WI38 (cell line): ENCODE results near the gene LYVE1.

ENCODE experiments used
- H3K4me3 ChIP-seq: 2 replicates; pipeline ENCODE4 v1.5.1; 2011; ENCODE audit warnings: low read depth, mild to moderate bottlenecking, control low read depth, low read length
- TF ChIP-seq, protein P1 (sequence below): IDR thresholded peaks from 2 replicates; pipeline ENCODE4 v1.5.1; 2012; ENCODE audit warnings: low read depth, mild to moderate bottlenecking, control low read depth, low read length

The LYVE1 gene

GRCh38 chr11:10581481-10582019 is 13.1 kb upstream of the LYVE1 start:
- H3K4me3 ChIP-seq, result no peak overlapping the region
- TF ChIP-seq, protein P1, sequence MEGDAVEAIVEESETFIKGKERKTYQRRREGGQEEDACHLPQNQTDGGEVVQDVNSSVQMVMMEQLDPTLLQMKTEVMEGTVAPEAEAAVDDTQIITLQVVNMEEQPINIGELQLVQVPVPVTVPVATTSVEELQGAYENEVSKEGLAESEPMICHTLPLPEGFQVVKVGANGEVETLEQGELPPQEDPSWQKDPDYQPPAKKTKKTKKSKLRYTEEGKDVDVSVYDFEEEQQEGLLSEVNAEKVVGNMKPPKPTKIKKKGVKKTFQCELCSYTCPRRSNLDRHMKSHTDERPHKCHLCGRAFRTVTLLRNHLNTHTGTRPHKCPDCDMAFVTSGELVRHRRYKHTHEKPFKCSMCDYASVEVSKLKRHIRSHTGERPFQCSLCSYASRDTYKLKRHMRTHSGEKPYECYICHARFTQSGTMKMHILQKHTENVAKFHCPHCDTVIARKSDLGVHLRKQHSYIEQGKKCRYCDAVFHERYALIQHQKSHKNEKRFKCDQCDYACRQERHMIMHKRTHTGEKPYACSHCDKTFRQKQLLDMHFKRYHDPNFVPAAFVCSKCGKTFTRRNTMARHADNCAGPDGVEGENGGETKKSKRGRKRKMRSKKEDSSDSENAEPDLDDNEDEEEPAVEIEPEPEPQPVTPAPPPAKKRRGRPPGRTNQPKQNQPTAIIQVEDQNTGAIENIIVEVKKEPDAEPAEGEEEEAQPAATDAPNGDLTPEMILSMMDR, result no peak

GRCh38 chr11:10580623-10581022 is 12.2 kb upstream of the LYVE1 start:
- H3K4me3 ChIP-seq, result no peak overlapping the region
- TF ChIP-seq, protein P1, result no peak

GRCh38 chr11:10579700-10580099 is 11.2 kb upstream of the LYVE1 start:
- no peak overlapping the region for H3K4me3 ChIP-seq
- TF ChIP-seq, protein P1, result no peak

DNA sequence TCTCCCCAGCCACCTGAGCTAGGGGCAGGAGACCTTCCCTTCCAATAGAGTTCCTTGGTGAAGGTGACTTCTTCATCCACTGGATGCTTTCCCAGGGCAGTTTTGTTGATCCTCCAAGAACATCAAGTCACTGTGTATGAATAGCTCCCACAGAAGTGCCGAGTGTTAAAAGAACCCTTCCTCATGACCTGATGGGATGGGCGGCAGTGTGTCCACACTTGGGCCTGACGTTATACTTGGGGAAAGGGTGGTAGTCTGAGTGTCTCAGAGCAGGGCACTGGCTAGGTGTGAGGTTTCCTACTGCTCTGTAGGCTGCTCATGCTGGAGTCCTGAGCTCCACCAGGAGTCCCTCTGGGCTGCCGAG is 7.6 kb upstream of the LYVE1 start:
- TF ChIP-seq, protein P1, result no peak
- no peak overlapping the region for H3K4me3 ChIP-seq

GRCh38 chr11:10575346-10576034 is 7.0 kb upstream of the LYVE1 start:
- no peak overlapping the region for H3K4me3 ChIP-seq
- TF ChIP-seq, protein P1, result no peak

DNA sequence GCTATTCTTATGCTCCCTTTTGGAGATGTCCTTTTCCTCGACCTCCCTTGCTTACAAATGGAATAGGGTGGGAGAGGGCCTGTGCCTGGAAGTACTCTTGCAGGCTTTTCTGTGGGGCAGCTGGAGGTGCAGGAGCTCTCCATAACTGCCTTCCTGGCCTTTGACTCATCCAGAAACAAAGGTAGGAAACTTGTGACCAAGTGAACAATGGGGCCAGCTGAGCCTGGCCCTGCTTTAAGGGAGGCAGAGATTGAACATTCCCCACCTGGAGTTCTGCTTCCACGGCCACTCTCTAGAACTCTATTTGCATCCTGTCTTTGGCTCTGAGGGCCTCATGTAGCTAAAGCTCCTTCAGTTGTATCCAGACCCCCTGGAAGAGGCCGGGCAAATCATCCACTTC is 5.1 kb upstream of the LYVE1 start:
- TF ChIP-seq, protein P1, result no peak

GRCh38 chr11:10573028-10573427 is 4.6 kb upstream of the LYVE1 start:
- TF ChIP-seq, protein P1, result no peak
- no peak overlapping the region for H3K4me3 ChIP-seq

More for the DNA sequence above, 5.1 kb upstream of the LYVE1 start:
- H3K4me3 ChIP-seq, result no peak overlapping the region
